PC-9 (cell line): ENCODE measurements around the gene SLC25A26. TPM values are rescaled to one million over a fixed set of nuclear protein-coding genes. Genes with fewer than 3 reads are reported as not detected.

Source experiments
- Bru-seq: library from RNA; stranded (reverse); fragments of 400-500 nt; gene quantifications from one replicate; lab custom pipeline; 2021; lab: Mats Ljungman, UMichigan
- BruChase-seq, 2 experiments: library from RNA; stranded (reverse); fragments of 400-500 nt; gene quantifications; one replicate each; lab custom pipeline; 2021; lab: Mats Ljungman, UMichigan
- BruUV-seq: library from RNA; stranded (reverse); fragments of 400-500 nt; replicated peaks from 2 replicates; lab custom pipeline; 2021; lab: Mats Ljungman, UMichigan
- CTCF ChIA-PET: fragments of 300-600 bp; sonication (Branson Sonifier 250); formaldehyde crosslinking; loops from one replicate; lab custom pipeline; 2022; ENCODE audit warnings: antibody characterized with exemption; lab: Charles Lee
- POLR2A ChIA-PET: fragments of 300-600 bp; sonication (Branson Sonifier 250); formaldehyde crosslinking; loops from one replicate; lab custom pipeline; 2022; ENCODE audit warnings: antibody characterized with exemption; ENCODE audit not compliant: unreplicated experiment; lab: Charles Lee
- DNase-seq, 2 experiments: peaks; one replicate each; pipeline versions ENCODE4 v3.0.0 to v3.0.0-alpha.2; 2015 to 2022; ENCODE audit warnings: mixed read lengths in 1 of 2
- H2AFZ ChIP-seq: fragments of 200-600 bp; sonication (generic); 2 replicates; pipeline ENCODE4 v1.8.1; 2017; ENCODE audit warnings: antibody characterized with exemption
- H3F3A ChIP-seq: fragments of 200-600 bp; sonication (generic); 2 replicates; pipeline ENCODE4 v1.8.1; 2017; ENCODE audit warnings: antibody characterized with exemption, mild to moderate bottlenecking, low read depth; ENCODE audit not compliant: insufficient read depth
- H3K27ac ChIP-seq: fragments of 200-600 bp; sonication (generic); 2 replicates; pipeline ENCODE4 v1.6.1; 2016; ENCODE audit warnings: mixed run types
- H3K27me3 ChIP-seq: fragments of 200-600 bp; sonication (generic); 2 replicates; pipeline ENCODE4 v1.6.1; 2016; ENCODE audit warnings: low read depth, mixed run types; ENCODE audit not compliant: insufficient read depth
- H3K36me3 ChIP-seq: fragments of 200-600 bp; sonication (generic); 2 replicates; pipeline ENCODE4 v1.6.1; 2016; ENCODE audit warnings: low read depth, mixed run types
- H3K4me1 ChIP-seq: fragments of 200-600 bp; sonication (generic); replicated peaks from 2 replicates; pipeline ENCODE4 v1.6.1; 2016; ENCODE audit warnings: mixed run types; ENCODE audit not compliant: insufficient read depth
- H3K4me2 ChIP-seq: fragments of 200-600 bp; sonication (generic); 2 replicates; pipeline ENCODE4 v1.6.1; 2017; ENCODE audit warnings: mixed run types
- H3K4me3 ChIP-seq: fragments of 200-600 bp; sonication (generic); 2 replicates; pipeline ENCODE4 v1.6.1; 2016; ENCODE audit warnings: mixed run types
- H3K79me2 ChIP-seq: fragments of 200-600 bp; sonication (generic); 2 replicates; pipeline ENCODE4 v1.6.1; 2017; ENCODE audit warnings: low read depth, mixed run types
- H3K9me2 ChIP-seq: fragments of 200-600 bp; sonication (generic); 2 replicates; pipeline ENCODE4 v1.8.1; 2017; ENCODE audit warnings: mild to moderate bottlenecking; ENCODE audit not compliant: insufficient read depth
- H3K9me3 ChIP-seq: fragments of 200-600 bp; sonication (generic); 2 replicates; pipeline ENCODE4 v1.8.1; 2016; ENCODE audit warnings: low read depth; ENCODE audit not compliant: insufficient read depth
- H4K20me1 ChIP-seq: fragments of 200-600 bp; sonication (generic); 2 replicates; pipeline ENCODE4 v1.8.1; 2017; ENCODE audit not compliant: insufficient read depth
- EZH2 ChIP-seq: fragments of 200-600 bp; sonication (generic); IDR thresholded peaks from 2 replicates; pipeline ENCODE4 v1.8.0; 2017; ENCODE audit warnings: antibody characterized with exemption, low read depth
- intact Hi-C: fragments of 100-400 bp; cut with micrococcal nuclease; formaldehyde crosslinking; loops from one replicate; pipeline ENCODE4 v1.10.0; 2022; ENCODE audit not compliant: unreplicated experiment
- long read RNA-seq: library from polyadenylated mRNA; stranded (forward); transcript quantifications from one replicate; pipeline ENCODE4 v2.0.0, GENCODE V29; 2022
- total RNA-seq: library from RNA; stranded (reverse); gene quantifications from 2 replicates; pipeline ENCODE4 v1.2.3, GENCODE V29; 2021
- TF ChIP-seq, protein P1 (sequence below): fragments of 200-600 bp; sonication (generic); conservative IDR thresholded peaks from 2 replicates; pipeline ENCODE4 v1.6.1; 2017; ENCODE audit warnings: mixed run types, antibody characterized with exemption, mild to moderate bottlenecking, moderate library complexity

SLC25A26 gene, protein sequence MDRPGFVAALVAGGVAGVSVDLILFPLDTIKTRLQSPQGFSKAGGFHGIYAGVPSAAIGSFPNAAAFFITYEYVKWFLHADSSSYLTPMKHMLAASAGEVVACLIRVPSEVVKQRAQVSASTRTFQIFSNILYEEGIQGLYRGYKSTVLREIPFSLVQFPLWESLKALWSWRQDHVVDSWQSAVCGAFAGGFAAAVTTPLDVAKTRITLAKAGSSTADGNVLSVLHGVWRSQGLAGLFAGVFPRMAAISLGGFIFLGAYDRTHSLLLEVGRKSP
- total RNA-seq (20.8 and 30.1 TPM in 2 replicates), Bru-seq, nascent RNA (percentile 65 among the genes with signal in this experiment), BruChase-seq, experiment 1, labeled RNA remaining after a 2-hour chase (percentile 54 among the genes with signal in this experiment), BruChase-seq, experiment 2, labeled RNA remaining after a 6-hour chase (percentile 46 among the genes with signal in this experiment)
- long read RNA-seq, transcript SLC25A26-201 (9 exons, 1,023 nt): major isoform, 24 of 58 reads
- long read RNA-seq, partial matches to known transcripts: 21 of 58 reads
- long read RNA-seq, other reads (novel, unspliced or antisense): 13 of 58 reads

DNA sequence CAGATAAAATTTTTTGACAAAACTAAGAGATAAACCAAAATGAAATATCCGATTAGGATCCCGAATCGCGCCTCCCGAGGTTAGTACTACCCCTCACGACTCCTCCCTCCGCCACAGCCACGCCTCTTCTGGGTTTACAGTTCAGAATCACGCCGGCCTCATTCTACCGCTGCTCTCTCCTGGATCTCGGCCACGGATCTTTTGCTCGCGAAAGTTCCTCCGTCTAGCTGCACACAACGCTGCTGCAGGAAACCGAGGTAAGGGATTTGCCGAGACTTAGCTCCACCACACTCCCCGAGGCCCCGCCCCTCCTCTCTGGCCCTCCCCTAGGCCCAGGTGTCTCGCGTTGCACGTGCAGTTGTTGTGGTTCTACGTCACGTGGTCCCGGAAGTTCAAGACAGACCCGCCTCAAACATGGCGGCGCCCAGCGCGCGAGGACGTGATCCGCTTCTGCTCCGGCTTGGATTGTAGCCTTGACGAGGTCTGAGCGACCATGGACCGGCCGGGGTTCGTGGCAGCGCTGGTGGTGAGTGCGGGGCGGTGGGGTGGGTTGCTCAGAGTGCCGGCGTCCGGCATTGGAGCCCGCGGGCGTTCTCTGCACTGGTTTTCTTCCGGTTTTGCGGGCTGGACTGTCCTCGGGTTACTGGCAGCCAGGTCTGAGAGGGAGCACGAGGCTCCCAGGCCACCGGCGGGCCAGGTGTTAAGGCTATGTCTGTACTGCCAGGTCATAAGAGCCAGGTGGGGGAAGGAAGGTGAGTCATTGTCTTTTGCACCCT lies at the start of gene SLC25A26:
Gene SLC25A26, plus strand, starts transcription at position 400 of the 776 bp plus-strand sequence. Its CDS starts 94 bp downstream, at position 494.
- CTCF ChIA-PET: interaction anchor here (0.6 kb wide), 1 partner anchor 1975 kb away, joined by 3 read pairs; no protein-coding TSS in a partner anchor

DNA sequence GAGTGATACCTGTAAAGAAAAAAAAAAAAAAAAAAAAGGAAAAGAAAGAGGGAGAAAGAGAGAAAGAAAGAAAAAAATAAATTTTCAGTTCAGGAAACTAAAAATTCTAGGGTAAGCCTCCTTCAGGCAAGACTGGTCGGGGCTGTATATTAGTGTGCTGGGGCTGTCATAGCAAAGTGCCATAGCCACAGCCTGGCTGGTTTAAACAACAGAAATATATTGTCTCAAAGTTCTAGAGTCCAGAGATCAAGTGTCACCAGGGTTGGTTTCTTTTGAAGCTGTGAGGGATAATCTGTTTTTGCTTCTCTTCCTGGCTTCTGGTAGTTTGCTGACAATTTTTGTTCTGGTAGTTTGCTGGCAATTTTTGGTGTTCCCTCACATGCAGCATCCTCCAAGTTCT lies 48.4 kb upstream of the SLC25A26 start:
- no peaks in the 10 kb centered on the region for H3K4me1 ChIP-seq
- TF ChIP-seq, protein P1, sequence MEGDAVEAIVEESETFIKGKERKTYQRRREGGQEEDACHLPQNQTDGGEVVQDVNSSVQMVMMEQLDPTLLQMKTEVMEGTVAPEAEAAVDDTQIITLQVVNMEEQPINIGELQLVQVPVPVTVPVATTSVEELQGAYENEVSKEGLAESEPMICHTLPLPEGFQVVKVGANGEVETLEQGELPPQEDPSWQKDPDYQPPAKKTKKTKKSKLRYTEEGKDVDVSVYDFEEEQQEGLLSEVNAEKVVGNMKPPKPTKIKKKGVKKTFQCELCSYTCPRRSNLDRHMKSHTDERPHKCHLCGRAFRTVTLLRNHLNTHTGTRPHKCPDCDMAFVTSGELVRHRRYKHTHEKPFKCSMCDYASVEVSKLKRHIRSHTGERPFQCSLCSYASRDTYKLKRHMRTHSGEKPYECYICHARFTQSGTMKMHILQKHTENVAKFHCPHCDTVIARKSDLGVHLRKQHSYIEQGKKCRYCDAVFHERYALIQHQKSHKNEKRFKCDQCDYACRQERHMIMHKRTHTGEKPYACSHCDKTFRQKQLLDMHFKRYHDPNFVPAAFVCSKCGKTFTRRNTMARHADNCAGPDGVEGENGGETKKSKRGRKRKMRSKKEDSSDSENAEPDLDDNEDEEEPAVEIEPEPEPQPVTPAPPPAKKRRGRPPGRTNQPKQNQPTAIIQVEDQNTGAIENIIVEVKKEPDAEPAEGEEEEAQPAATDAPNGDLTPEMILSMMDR: no peak
- TF ChIP-seq EZH2: no peak
- H3K4me3 ChIP-seq: no peak overlapping the region
- no TSS peak for BruUV-seq
- no peaks in the 10 kb centered on the region for H3F3A ChIP-seq
- ChIA-PET CTCF (no interaction called here), POLR2A (no interaction called here)
- no peak overlapping the region for H3K27ac ChIP-seq
- H4K20me1 ChIP-seq: no peaks in the 10 kb centered on the region
- no peaks in the 10 kb centered on the region for H3K79me2 ChIP-seq
- H3K4me2 ChIP-seq: no peak overlapping the region
- DNase-seq: no peak
- H3K9me2 ChIP-seq: no peaks in the 10 kb centered on the region
- intact Hi-C loops: no loop called here
- no peaks in the 10 kb centered on the region for H3K27me3 ChIP-seq
- H3K9me3 ChIP-seq: no peaks in the 10 kb centered on the region
- no peaks in the 10 kb centered on the region for H3K36me3 ChIP-seq
- H2AFZ ChIP-seq: no peak overlapping the region

More for the DNA sequence above, at the start of gene SLC25A26:
- peak within 1 kb of the TSS; percentile 87 for H2AFZ ChIP-seq
- H3K9me2 ChIP-seq: no peaks in the 10 kb centered on the region
- H3K79me2 ChIP-seq: peaks cover 13% of the 10 kb centered on the region
- no peaks in the 10 kb centered on the region for H3K36me3 ChIP-seq
- no peak for TF ChIP-seq EZH2
- TF ChIP-seq, protein P1: no peak
- BruUV-seq: no TSS peak
- no peaks in the 10 kb centered on the region for H3K9me3 ChIP-seq
- intact Hi-C loops: loop anchor here (2.0 kb wide), 1 partner anchor 1532 kb away; no protein-coding TSS in a partner anchor
- H3K4me2 ChIP-seq: peak within 1 kb of the TSS; percentile 99
- H3K4me3 ChIP-seq: peak within 1 kb of the TSS; percentile 87
- peak within 1 kb of the TSS; percentile 82 for H3K27ac ChIP-seq
- H3K27me3 ChIP-seq: no peaks in the 10 kb centered on the region
- peak; percentile 85 to 93 for DNase-seq
- H4K20me1 ChIP-seq: no peaks in the 10 kb centered on the region
- peaks cover 9% of the 10 kb centered on the region; the same call in 1 of the 2 replicates for H3K4me1 ChIP-seq
- peaks cover 6% of the 10 kb centered on the region; the same call in 1 of the 2 replicates for H3F3A ChIP-seq
- POLR2A ChIA-PET: interaction anchor here (0.6 kb wide), 2 partner anchors 173 to 1533 kb away, joined by 3 to 6 read pairs; partner anchors contain the start of gene ADAMTS9

DNA sequence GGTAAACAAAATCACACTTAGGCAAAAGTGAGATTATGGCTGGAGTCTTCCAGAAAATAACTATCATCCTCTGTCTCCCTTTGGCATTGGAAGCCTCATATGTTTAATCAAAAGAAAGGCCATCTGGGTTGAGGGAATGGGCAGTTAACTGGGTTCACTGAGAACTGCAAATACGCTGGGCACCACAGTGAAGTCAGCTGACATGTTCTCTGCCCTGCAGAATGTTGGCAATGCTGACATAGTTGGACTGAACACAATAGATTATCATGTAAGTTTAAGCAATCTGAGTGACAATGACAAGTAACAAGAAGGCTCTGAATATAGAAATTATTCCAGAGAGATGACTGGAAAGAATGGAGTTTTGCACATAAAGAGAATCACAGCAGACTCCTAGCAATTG lies 43.8 kb upstream of the SLC25A26 start:
- Histone ChIP-seq H3K4me3 (no peak overlapping the region), H3K79me2 (no peaks in the 10 kb centered on the region), H3K4me1 (no peaks in the 10 kb centered on the region), H4K20me1 (no peaks in the 10 kb centered on the region), H3K4me2 (no peak overlapping the region), H3K27me3 (no peaks in the 10 kb centered on the region), H3K36me3 (no peaks in the 10 kb centered on the region), H3K27ac (no peak overlapping the region), H3F3A (no peaks in the 10 kb centered on the region), H3K9me2 (no peaks in the 10 kb centered on the region), H2AFZ (no peak overlapping the region), H3K9me3 (no peaks in the 10 kb centered on the region)
- POLR2A ChIA-PET: interaction anchor here (1.0 kb wide), 1 partner anchor 405 kb away, joined by 3 read pairs; no protein-coding TSS in a partner anchor
- no peak for DNase-seq
- intact Hi-C loops: no loop called here
- CTCF ChIA-PET: no interaction called here
- TF ChIP-seq EZH2: no peak
- TF ChIP-seq, protein P1: no peak
- no TSS peak for BruUV-seq
